DOHH2 (cell line): ENCODE data around the gene GLYATL1.

Experiments used
- EZH2phosphoT487 ChIP-seq: fragments of 200-600 bp; sonication (generic); IDR thresholded peaks from 2 replicates; pipeline ENCODE4 v1.6.1; 2017; ENCODE audit warnings: borderline replicate concordance, mild to moderate bottlenecking, antibody characterized with exemption, low read length, moderate library complexity, mixed read lengths
- TF ChIP-seq, protein P1 (sequence below): fragments of 200-600 bp; sonication (generic); IDR thresholded peaks from one replicate; pipeline ENCODE4 v1.5.1; 2014; ENCODE audit warnings: antibody characterized with exemption, mild to moderate bottlenecking, low read depth, low read length; ENCODE audit not compliant: poor library complexity, severe bottlenecking

DNA sequence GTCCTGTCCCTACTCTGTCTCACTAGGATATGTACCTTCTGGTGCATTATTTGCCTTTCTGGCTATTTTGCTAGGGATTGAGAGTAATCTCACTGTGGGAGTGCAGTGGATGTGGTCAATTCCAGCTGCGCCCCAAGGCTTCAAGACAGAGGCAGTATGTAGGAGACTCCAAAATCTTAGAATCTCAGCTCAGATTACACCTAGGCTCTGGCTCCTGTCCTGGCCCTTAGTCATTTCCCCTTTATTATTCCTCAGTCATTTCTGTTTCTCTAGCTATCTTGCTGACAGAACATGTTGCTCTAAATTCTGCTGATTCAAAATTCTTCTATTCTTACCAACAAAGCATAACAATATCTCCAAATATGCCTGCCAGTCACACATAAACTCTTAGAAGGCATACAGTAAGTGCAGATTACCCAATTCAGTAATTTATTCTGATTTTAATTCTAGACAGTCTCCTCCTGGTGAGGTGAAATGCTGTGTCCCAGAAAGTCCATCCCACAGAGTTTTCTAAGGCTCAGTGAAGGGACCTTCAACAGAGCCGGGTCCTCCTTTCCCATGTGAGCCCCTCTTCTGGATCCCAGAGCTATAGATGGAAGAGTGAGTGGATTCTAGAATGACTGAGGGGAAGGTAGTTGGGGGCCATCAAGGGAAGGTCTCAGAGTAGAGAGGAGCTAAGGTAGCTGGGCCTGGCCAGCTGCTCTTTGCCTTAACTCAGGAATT lies 24.3 kb upstream of the GLYATL1 start:
- TF ChIP-seq, protein P1, sequence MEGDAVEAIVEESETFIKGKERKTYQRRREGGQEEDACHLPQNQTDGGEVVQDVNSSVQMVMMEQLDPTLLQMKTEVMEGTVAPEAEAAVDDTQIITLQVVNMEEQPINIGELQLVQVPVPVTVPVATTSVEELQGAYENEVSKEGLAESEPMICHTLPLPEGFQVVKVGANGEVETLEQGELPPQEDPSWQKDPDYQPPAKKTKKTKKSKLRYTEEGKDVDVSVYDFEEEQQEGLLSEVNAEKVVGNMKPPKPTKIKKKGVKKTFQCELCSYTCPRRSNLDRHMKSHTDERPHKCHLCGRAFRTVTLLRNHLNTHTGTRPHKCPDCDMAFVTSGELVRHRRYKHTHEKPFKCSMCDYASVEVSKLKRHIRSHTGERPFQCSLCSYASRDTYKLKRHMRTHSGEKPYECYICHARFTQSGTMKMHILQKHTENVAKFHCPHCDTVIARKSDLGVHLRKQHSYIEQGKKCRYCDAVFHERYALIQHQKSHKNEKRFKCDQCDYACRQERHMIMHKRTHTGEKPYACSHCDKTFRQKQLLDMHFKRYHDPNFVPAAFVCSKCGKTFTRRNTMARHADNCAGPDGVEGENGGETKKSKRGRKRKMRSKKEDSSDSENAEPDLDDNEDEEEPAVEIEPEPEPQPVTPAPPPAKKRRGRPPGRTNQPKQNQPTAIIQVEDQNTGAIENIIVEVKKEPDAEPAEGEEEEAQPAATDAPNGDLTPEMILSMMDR: no peak
- TF ChIP-seq EZH2phosphoT487: no peak
